Measurements from ENCODE around the gene ADIPOQ.

DNA sequence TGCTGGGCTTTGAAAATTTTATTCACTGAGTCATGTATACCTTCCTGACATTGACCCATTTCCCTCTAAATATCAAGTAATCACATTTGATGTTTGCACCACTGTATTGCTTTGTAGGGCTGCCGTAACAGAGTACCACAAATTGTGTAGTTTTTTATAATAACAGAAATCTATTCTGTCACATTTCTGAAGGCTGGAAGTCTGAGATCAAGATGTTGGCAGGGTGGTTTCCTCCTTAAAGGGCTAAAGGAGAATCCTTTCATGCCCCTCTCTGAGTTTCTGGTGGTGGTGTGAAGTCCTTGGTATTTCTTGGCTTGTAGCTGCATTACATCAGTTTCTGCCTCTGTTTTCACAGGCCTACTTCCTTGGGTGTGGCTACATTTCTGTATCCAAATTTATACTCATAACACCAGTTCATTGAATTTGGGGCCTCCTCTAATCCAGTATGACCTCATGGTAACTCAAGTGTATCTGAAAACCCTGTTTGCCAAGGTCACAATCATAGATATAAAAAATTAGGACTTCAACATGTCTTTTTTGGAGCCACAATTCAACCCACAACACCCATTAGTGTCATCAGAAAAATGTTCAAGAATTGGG, 58.7 kb downstream of the ADIPOQ start:
- TF ChIP-seq CTCF (IDR thresholded peaks at IDR 0.05) (no peak), EZH2 (IDR thresholded peaks at IDR 0.05; ENCODE audit: borderline replicate concordance, insufficient read depth, low read depth, low read length, poor library complexity, severe bottlenecking) (no peak)

Data from B cell (primary cell).